ENCODE measurements around the gene NEAT1. TPM values are rescaled to one million over a fixed set of nuclear protein-coding genes. Genes with fewer than 3 reads are reported as not detected.
"Not testable (repeated sequence)": the region's sequence is repeated elsewhere in the genome, so short reads cannot be mapped to it uniquely, and the experiment has no call there.

NEAT1 gene
- total RNA-seq, 4 donors from 2014 or later, result 195 to 1,623 (median 652) TPM

GRCh38 chr11:65470433-65471049 lies 47.9 kb downstream of the NEAT1 start:
- 61 to 64% methylated on average over 8 of the region's 8 CpGs for WGBS, 2 donors
- TF ChIP-seq CTCF (IDR thresholded peaks at IDR 0.05), result no peak
- TF ChIP-seq POLR2A (IDR thresholded peaks at IDR 0.05), result no peak
- Histone ChIP-seq H3K36me3 (no peaks in the 10 kb centered on the region), H3K4me3 (replicated peaks in 1 of 3) (no peak overlapping the region), H3K27me3 (no peaks in the 10 kb centered on the region), H3K27ac (peak overlapping the region; percentile 98 to 100 (median 100)), H3K9me3 (no peaks in the 10 kb centered on the region), H3K4me1 (peaks cover 25 to 60% of the 10 kb centered on the region in 2 donors)
- DNase-seq, result peak in 1 of 2 donors; percentile 43
- intact Hi-C loops (cut with DNase I), result no loop called here

- no peaks in the 10 kb centered on the region for H3K36me3 ChIP-seq
- no peaks in the 10 kb centered on the region for H3K9me3 ChIP-seq
- H3K4me3 ChIP-seq (replicated peaks in 1 of 3), result no peak overlapping the region
- H3K27ac ChIP-seq, result peak overlapping the region; percentile 98 to 100 (median 100)
- H3K27me3 ChIP-seq, result no peaks in the 10 kb centered on the region
- TF ChIP-seq POLR2A (IDR thresholded peaks at IDR 0.05) (no peak), CTCF (IDR thresholded peaks at IDR 0.05) (peak in 5 of 6 experiments; percentile 25 to 71 (median 58))
- H3K4me1 ChIP-seq, result peaks cover 29 to 69% of the 10 kb centered on the region in 2 donors
- intact Hi-C loops (cut with DNase I), result no loop called here
- 48 to 57% methylated on average over 4 to 5 of the region's 8 CpGs for WGBS, 2 donors
- DNase-seq, result peak; percentile 82 to 86
Observed at GRCh38 chr11:65471447-65471891, 48.9 kb downstream of the NEAT1 start.

- H3K4me3 ChIP-seq (replicated peaks in 1 of 3); H3K36me3 ChIP-seq; H3K9me3 ChIP-seq; H3K27me3 ChIP-seq; intact Hi-C loops (cut with DNase I): not testable (repeated sequence)
- Histone ChIP-seq H3K27ac (peak overlapping the region; percentile 98 to 100 (median 100)), H3K4me1 (peaks cover 34 to 68% of the 10 kb centered on the region in 2 donors)
- 80 to 88% methylated on average over 14 of the region's 14 CpGs for WGBS, 2 donors
- DNase-seq, result peak in 1 of 2 donors; percentile 30
Observed at GRCh38 chr11:65472588-65473277, 50.1 kb downstream of the NEAT1 start.

GRCh38 chr11:65473278-65473860 lies 50.8 kb downstream of the NEAT1 start:
- WGBS, 2 donors, result 71 to 79% methylated on average over 7 of the region's 7 CpGs
- H3K27ac ChIP-seq, result peak overlapping the region; percentile 98 to 100 (median 100)
- DNase-seq, result peak in 1 of 2 donors; percentile 3
- intact Hi-C loops (cut with DNase I), result no loop called here
- H3K36me3 ChIP-seq, result no peaks in the 10 kb centered on the region
- no peaks in the 10 kb centered on the region for H3K9me3 ChIP-seq
- peaks cover 40 to 69% of the 10 kb centered on the region in 2 donors for H3K4me1 ChIP-seq
- no peak for TF ChIP-seq CTCF (IDR thresholded peaks at IDR 0.05)
- no peak for TF ChIP-seq POLR2A (IDR thresholded peaks at IDR 0.05)
- no peak overlapping the region for H3K4me3 ChIP-seq (replicated peaks in 1 of 3)
- H3K27me3 ChIP-seq, result no peaks in the 10 kb centered on the region

- Histone ChIP-seq H3K4me1 (peaks cover 55 to 69% of the 10 kb centered on the region in 2 donors), H3K27ac (peak overlapping the region in 1 of 3 donors; percentile 37), H3K27me3 (no peaks in the 10 kb centered on the region), H3K4me3 (replicated peaks in 1 of 3) (no peak overlapping the region), H3K9me3 (no peaks in the 10 kb centered on the region), H3K36me3 (no peaks in the 10 kb centered on the region)
- intact Hi-C loops (cut with DNase I), result no loop called here
- TF ChIP-seq POLR2A (IDR thresholded peaks at IDR 0.05) (no peak), CTCF (IDR thresholded peaks at IDR 0.05) (no peak)
- no peak for DNase-seq
- 92 to 94% methylated on average over 3 of the region's 3 CpGs for WGBS, 2 donors
Observed at GRCh38 chr11:65474864-65475263, 52.3 kb downstream of the NEAT1 start.

All from thyroid gland (tissue), 4 donors.